Retinal pigment epithelial cell (primary cell): ENCODE measurements around the gene SPATS2.

Experiments used
- DNase-seq: peaks from one replicate; pipeline ENCODE4 v3.0.0-alpha.2; 2010; ENCODE audit warnings: low read depth
- H3K4me3 ChIP-seq: 2 replicates; pipeline ENCODE4 v1.5.1; 2011; ENCODE audit warnings: mild to moderate bottlenecking, low read length, control low read depth, moderate library complexity
- CTCF ChIP-seq: conservative IDR thresholded peaks from 2 replicates; pipeline ENCODE4 v1.5.1; 2011; ENCODE audit warnings: low read depth, low read length, control low read depth, inconsistent platforms

SPATS2 gene

GRCh38 chr12:49448858-49449257, 81.6 kb downstream of the SPATS2 start:
- no peak for DNase-seq
- TF ChIP-seq CTCF = no peak
- no peak overlapping the region for H3K4me3 ChIP-seq

- TF ChIP-seq CTCF = no peak
- no peak for DNase-seq
- H3K4me3 ChIP-seq = no peak overlapping the region
Measured at GRCh38 chr12:49451468-49452259, 84.4 kb downstream of the SPATS2 start.

GRCh38 chr12:49455501-49455900, 88.2 kb downstream of the SPATS2 start:
- H3K4me3 ChIP-seq = no peak overlapping the region
- DNase-seq = no peak
- no peak for TF ChIP-seq CTCF

GRCh38 chr12:49456131-49456679, 88.9 kb downstream of the SPATS2 start:
- DNase-seq = no peak
- TF ChIP-seq CTCF = no peak
- H3K4me3 ChIP-seq = no peak overlapping the region

- TF ChIP-seq CTCF = no peak
- no peak for DNase-seq
- no peak overlapping the region for H3K4me3 ChIP-seq
Measured at GRCh38 chr12:49458816-49459215, 91.6 kb downstream of the SPATS2 start.

- H3K4me3 ChIP-seq = no peak overlapping the region
- DNase-seq = no peak
- TF ChIP-seq CTCF = no peak
Measured at GRCh38 chr12:49461221-49461620, 94.0 kb downstream of the SPATS2 start.

GRCh38 chr12:49462083-49462744, 95.0 kb downstream of the SPATS2 start:
- no peak for TF ChIP-seq CTCF
- no peak overlapping the region for H3K4me3 ChIP-seq

More at GRCh38 chr12:49462083-49462744, 95.0 kb downstream of the SPATS2 start:
- DNase-seq = no peak
